ENCODE measurements around the gene TAF13.

The TAF13 gene

GRCh38 chr1:109048335-109048734 lies 27.5 kb downstream of the TAF13 start:
- DNase-seq: no peak

GRCh38 chr1:109047339-109047738 lies 28.5 kb downstream of the TAF13 start:
- no peaks in the 10 kb centered on the region for H3K9me2 ChIP-seq (replicated peaks; ENCODE audit: insufficient read depth, low read length)
- no peak overlapping the region for H3K4me2 ChIP-seq (ENCODE audit: low read depth, low read length)
- no peaks in the 10 kb centered on the region for H3F3A ChIP-seq (ENCODE audit: insufficient read depth, low read length)
- H4K20me1 ChIP-seq (ENCODE audit: insufficient read depth, low read length): no peaks in the 10 kb centered on the region
- no peak overlapping the region for H3K4me3 ChIP-seq (ENCODE audit: low read length)
- no peak for DNase-seq
- no peaks in the 10 kb centered on the region for H3K79me2 ChIP-seq (ENCODE audit: low read length)
- no peak for TF ChIP-seq EZH2 (optimal IDR thresholded peaks at IDR 0.05; ENCODE audit: low read depth, low read length)
- TF ChIP-seq CTCF (IDR thresholded peaks at IDR 0.05; ENCODE audit: low read length): no peak
- no peak for TF ChIP-seq EZH2phosphoT487 (IDR thresholded peaks at IDR 0.05; ENCODE audit: low read length)
- no peaks in the 10 kb centered on the region for H3K27me3 ChIP-seq (replicated peaks; ENCODE audit: insufficient read depth, low read length)
- no peaks in the 10 kb centered on the region for H3K9me3 ChIP-seq (replicated peaks; ENCODE audit: insufficient read depth, low read length)
- H3K4me1 ChIP-seq (ENCODE audit: low read length): no peaks in the 10 kb centered on the region
- H3K36me3 ChIP-seq (replicated peaks; ENCODE audit: insufficient read depth, low read length): no peaks in the 10 kb centered on the region
- H3K9ac ChIP-seq (ENCODE audit: low read length): no peak overlapping the region
- H2AFZ ChIP-seq (ENCODE audit: low read length): no peak overlapping the region
- H3K27ac ChIP-seq (ENCODE audit: low read length): no peak overlapping the region

More at GRCh38 chr1:109048335-109048734, 27.5 kb downstream of the TAF13 start:
- H3F3A ChIP-seq (ENCODE audit: insufficient read depth, low read length): no peaks in the 10 kb centered on the region
- H3K4me1 ChIP-seq (ENCODE audit: low read length): no peaks in the 10 kb centered on the region
- no peaks in the 10 kb centered on the region for H3K36me3 ChIP-seq (replicated peaks; ENCODE audit: insufficient read depth, low read length)
- no peak overlapping the region for H2AFZ ChIP-seq (ENCODE audit: low read length)
- H3K4me2 ChIP-seq (ENCODE audit: low read depth, low read length): no peak overlapping the region
- no peaks in the 10 kb centered on the region for H3K9me2 ChIP-seq (replicated peaks; ENCODE audit: insufficient read depth, low read length)
- no peaks in the 10 kb centered on the region for H3K9me3 ChIP-seq (replicated peaks; ENCODE audit: insufficient read depth, low read length)
- TF ChIP-seq EZH2 (optimal IDR thresholded peaks at IDR 0.05; ENCODE audit: low read depth, low read length) (no peak), CTCF (IDR thresholded peaks at IDR 0.05; ENCODE audit: low read length) (no peak), EZH2phosphoT487 (IDR thresholded peaks at IDR 0.05; ENCODE audit: low read length) (no peak)
- H3K27ac ChIP-seq (ENCODE audit: low read length): no peak overlapping the region
- H3K9ac ChIP-seq (ENCODE audit: low read length): no peak overlapping the region
- no peak overlapping the region for H3K4me3 ChIP-seq (ENCODE audit: low read length)
- no peaks in the 10 kb centered on the region for H3K27me3 ChIP-seq (replicated peaks; ENCODE audit: insufficient read depth, low read length)
- no peaks in the 10 kb centered on the region for H4K20me1 ChIP-seq (ENCODE audit: insufficient read depth, low read length)
- no peaks in the 10 kb centered on the region for H3K79me2 ChIP-seq (ENCODE audit: low read length)

GRCh38 chr1:109046671-109047070 lies 29.1 kb downstream of the TAF13 start:
- Histone ChIP-seq H3K4me3 (ENCODE audit: low read length) (no peak overlapping the region), H3K79me2 (ENCODE audit: low read length) (no peaks in the 10 kb centered on the region), H4K20me1 (ENCODE audit: insufficient read depth, low read length) (no peaks in the 10 kb centered on the region), H3K4me2 (ENCODE audit: low read depth, low read length) (no peak overlapping the region), H3K27ac (ENCODE audit: low read length) (no peak overlapping the region), H3K27me3 (replicated peaks; ENCODE audit: insufficient read depth, low read length) (no peaks in the 10 kb centered on the region), H3K9me3 (replicated peaks; ENCODE audit: insufficient read depth, low read length) (no peaks in the 10 kb centered on the region), H3K36me3 (replicated peaks; ENCODE audit: insufficient read depth, low read length) (no peaks in the 10 kb centered on the region), H3F3A (ENCODE audit: insufficient read depth, low read length) (peaks cover under 1% of the 10 kb centered on the region; the same call in 1 of the 2 replicates), H2AFZ (ENCODE audit: low read length) (no peak overlapping the region), H3K9ac (ENCODE audit: low read length) (no peak overlapping the region), H3K4me1 (ENCODE audit: low read length) (no peaks in the 10 kb centered on the region), H3K9me2 (replicated peaks; ENCODE audit: insufficient read depth, low read length) (no peaks in the 10 kb centered on the region)
- DNase-seq: no peak
- TF ChIP-seq CTCF (IDR thresholded peaks at IDR 0.05; ENCODE audit: low read length) (no peak), EZH2phosphoT487 (IDR thresholded peaks at IDR 0.05; ENCODE audit: low read length) (no peak), EZH2 (optimal IDR thresholded peaks at IDR 0.05; ENCODE audit: low read depth, low read length) (no peak)

All from MM.1S (cell line).